Suprapubic skin (tissue), 4 donors: ENCODE measurements around the gene ANKRD6. TPM values are rescaled to one million over a fixed set of nuclear protein-coding genes. Genes with fewer than 3 reads are reported as not detected.

Experiments
- DNase-seq, 2 donors: peaks; one replicate each; pipeline ENCODE4 v3.0.0-alpha.2; 2019; ENCODE audit warnings: low spot score in 2 of 2
- H3K27ac ChIP-seq: fragments of 200-600 bp; sonication (generic); one replicate; pipeline ENCODE4 v1.5.1; 2019
- H3K27me3 ChIP-seq: fragments of 200-600 bp; sonication (generic); one replicate; pipeline ENCODE4 v1.5.1; 2019
- H3K36me3 ChIP-seq: fragments of 200-600 bp; sonication (generic); one replicate; pipeline ENCODE4 v1.5.1; 2019
- H3K4me1 ChIP-seq: fragments of 200-600 bp; sonication (generic); one replicate; pipeline ENCODE4 v1.5.1; 2019
- H3K4me3 ChIP-seq: fragments of 200-600 bp; sonication (generic); one replicate; pipeline ENCODE4 v1.5.1; 2019; ENCODE audit warnings: mild to moderate bottlenecking
- H3K9me3 ChIP-seq: fragments of 200-600 bp; sonication (generic); one replicate; pipeline ENCODE4 v1.5.1; 2019
- EP300 ChIP-seq: sonication (generic); formaldehyde crosslinking; IDR thresholded peaks from one replicate; pipeline ENCODE4 v1.6.1; 2017; ENCODE audit warnings: antibody characterized with exemption
- POLR2A ChIP-seq, 2 donors: fragments of 450-650 bp; IDR thresholded peaks; one replicate each; pipeline ENCODE4 v1.6.1; 2017; ENCODE audit warnings: antibody characterized with exemption in 2 of 2, mild to moderate bottlenecking in 2 of 2, moderate library complexity in 2 of 2
- POLR2AphosphoS5 ChIP-seq, 3 donors: sonication (generic); formaldehyde crosslinking; IDR thresholded peaks; one replicate each; pipeline ENCODE4 v1.6.1; 2017; ENCODE audit warnings: antibody characterized with exemption in 3 of 3
- WGBS: methylation state at CpG from one replicate; pipeline ENCODE4 v1.1.5; 2018; 5-methylcytosine and 5-hydroxymethylcytosine counted together
- total RNA-seq, 4 donors: library from RNA; depleted of rRNA; stranded (reverse); fragments of >200 nt; gene quantifications; one replicate each; pipeline ENCODE4 v1.1.0, GENCODE V29; 2016
- TF ChIP-seq, protein P1 (sequence below), 2 donors: fragments of 200-600 bp in 1 of 2; fragments of 450-650 bp in 1 of 2; sonication (generic) in 1 of 2; IDR thresholded peaks; one replicate each; pipeline ENCODE4 v1.5.1; 2016 to 2019; ENCODE audit warnings: antibody characterized with exemption in 2 of 2, mild to moderate bottlenecking in 1 of 2, moderate library complexity in 1 of 2

ANKRD6 gene
- total RNA-seq, 4 donors from 2014 or later: 3.4 to 6.9 (median 5.4) TPM

DNA sequence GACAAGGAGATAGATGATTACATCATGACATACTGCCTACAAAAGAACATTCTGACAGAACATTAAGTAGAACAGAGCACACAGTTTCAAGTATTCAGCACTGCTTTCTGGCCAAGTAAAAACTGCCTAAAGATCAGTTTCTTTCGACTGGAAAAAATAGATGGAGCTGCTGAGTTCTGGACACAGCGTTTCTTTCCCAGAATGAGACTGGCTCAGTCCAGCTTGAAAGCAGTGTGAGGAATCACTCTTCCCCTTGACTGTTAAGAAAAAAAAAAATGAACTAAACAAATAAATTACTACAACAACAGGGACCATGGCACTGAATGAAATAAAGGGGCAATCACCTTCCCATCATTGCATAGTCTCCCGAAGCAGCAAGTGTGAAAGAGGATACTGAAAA is 210.0 kb downstream of the ANKRD6 start:
- H3K4me1 ChIP-seq: peaks cover 11% of the 10 kb centered on the region
- no peak overlapping the region for H3K4me3 ChIP-seq
- H3K9me3 ChIP-seq: no peaks in the 10 kb centered on the region
- H3K27ac ChIP-seq: no peak overlapping the region
- TF ChIP-seq POLR2A (IDR thresholded peaks at IDR 0.05) (no peak), EP300 (no peak), POLR2AphosphoS5 (IDR thresholded peaks at IDR 0.05) (no peak)
- TF ChIP-seq, protein P1, sequence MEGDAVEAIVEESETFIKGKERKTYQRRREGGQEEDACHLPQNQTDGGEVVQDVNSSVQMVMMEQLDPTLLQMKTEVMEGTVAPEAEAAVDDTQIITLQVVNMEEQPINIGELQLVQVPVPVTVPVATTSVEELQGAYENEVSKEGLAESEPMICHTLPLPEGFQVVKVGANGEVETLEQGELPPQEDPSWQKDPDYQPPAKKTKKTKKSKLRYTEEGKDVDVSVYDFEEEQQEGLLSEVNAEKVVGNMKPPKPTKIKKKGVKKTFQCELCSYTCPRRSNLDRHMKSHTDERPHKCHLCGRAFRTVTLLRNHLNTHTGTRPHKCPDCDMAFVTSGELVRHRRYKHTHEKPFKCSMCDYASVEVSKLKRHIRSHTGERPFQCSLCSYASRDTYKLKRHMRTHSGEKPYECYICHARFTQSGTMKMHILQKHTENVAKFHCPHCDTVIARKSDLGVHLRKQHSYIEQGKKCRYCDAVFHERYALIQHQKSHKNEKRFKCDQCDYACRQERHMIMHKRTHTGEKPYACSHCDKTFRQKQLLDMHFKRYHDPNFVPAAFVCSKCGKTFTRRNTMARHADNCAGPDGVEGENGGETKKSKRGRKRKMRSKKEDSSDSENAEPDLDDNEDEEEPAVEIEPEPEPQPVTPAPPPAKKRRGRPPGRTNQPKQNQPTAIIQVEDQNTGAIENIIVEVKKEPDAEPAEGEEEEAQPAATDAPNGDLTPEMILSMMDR (IDR thresholded peaks at IDR 0.05): no peak
- H3K36me3 ChIP-seq: peaks cover 55% of the 10 kb centered on the region
- 94% methylated on average over 3 of the region's 3 CpGs for WGBS
- H3K27me3 ChIP-seq: no peaks in the 10 kb centered on the region
- no peak for DNase-seq

DNA sequence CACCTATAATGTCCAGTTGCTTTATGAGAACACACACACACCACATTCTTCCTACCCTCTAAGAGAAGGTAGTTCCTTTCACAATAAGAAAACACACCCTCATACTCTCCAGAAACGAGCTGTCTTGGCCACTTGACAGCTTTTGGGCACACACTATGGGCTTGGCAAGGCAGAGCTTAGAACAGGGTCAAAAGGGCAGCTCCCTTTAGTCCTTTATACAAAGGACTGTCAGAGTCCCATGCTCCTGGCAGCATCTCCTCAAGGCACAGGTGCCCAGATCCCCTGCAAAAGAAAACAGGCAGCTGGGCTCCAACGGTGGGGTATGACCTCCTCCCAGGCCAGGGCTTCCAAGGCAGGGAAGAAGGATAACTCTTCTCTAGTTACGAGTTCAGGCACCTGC is 210.5 kb downstream of the ANKRD6 start:
- WGBS: 69% methylated on average over 3 of the region's 3 CpGs
- H3K9me3 ChIP-seq: no peaks in the 10 kb centered on the region

DNA sequence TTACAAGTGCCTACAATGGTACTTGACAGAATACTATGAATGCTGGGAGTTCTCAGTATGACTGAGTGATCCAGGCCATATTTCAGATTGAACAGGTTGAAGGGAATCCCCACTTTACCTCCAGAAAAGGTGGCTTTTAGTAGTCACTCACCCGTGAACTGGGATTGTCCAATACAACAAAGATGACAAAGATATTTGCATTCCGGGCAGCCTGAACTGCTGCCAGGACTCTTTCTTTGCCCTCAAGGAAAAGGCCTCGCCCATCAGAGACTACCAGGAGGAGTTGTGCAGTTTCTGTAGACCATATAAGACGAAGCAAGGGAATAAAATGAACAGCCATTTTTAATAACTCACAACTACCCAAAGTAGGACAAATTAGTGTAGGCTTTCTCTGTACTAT is 211.9 kb downstream of the ANKRD6 start:
- WGBS: 79% methylated on average over 4 of the region's 4 CpGs
- no peak overlapping the region for H3K4me3 ChIP-seq
- TF ChIP-seq POLR2AphosphoS5 (IDR thresholded peaks at IDR 0.05): no peak
- TF ChIP-seq, protein P1 (IDR thresholded peaks at IDR 0.05): no peak
- peaks cover 72% of the 10 kb centered on the region for H3K36me3 ChIP-seq
- no peaks in the 10 kb centered on the region for H3K4me1 ChIP-seq
- no peaks in the 10 kb centered on the region for H3K9me3 ChIP-seq
- no peak for DNase-seq
- H3K27me3 ChIP-seq: no peaks in the 10 kb centered on the region
- H3K27ac ChIP-seq: no peak overlapping the region

More for the DNA sequence above, 210.5 kb downstream of the ANKRD6 start:
- no peaks in the 10 kb centered on the region for H3K27me3 ChIP-seq
- peaks cover 60% of the 10 kb centered on the region for H3K36me3 ChIP-seq
- no peak overlapping the region for H3K27ac ChIP-seq
- no peak for DNase-seq
- H3K4me1 ChIP-seq: peaks cover 8% of the 10 kb centered on the region
- no peak overlapping the region for H3K4me3 ChIP-seq
- TF ChIP-seq, protein P1 (IDR thresholded peaks at IDR 0.05): no peak
- no peak for TF ChIP-seq EP300
- TF ChIP-seq POLR2AphosphoS5 (IDR thresholded peaks at IDR 0.05): no peak
- TF ChIP-seq POLR2A (IDR thresholded peaks at IDR 0.05): no peak

DNA sequence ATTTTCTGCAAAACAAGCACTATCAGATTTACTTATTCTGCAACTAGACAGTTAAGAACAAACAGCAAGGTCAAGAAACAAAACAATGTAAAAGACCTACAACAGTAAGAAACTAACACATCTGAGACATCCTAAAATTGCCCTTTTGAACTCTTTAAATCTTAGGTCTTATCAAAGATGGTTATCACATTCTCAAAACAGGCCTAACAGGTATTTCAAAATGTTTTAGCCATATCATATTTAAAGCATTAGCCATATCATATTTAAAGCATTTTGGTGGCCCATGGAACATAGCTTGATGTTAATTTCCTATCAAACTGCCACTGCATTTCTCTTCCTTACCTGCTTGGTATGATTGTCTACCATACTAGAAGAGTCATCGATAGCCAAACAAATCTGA is 216.7 kb downstream of the ANKRD6 start:
- H3K9me3 ChIP-seq: no peaks in the 10 kb centered on the region
- no peaks in the 10 kb centered on the region for H3K27me3 ChIP-seq
- H3K27ac ChIP-seq: no peak overlapping the region
- no peaks in the 10 kb centered on the region for H3K4me1 ChIP-seq
- H3K4me3 ChIP-seq: no peak overlapping the region
- WGBS: 100% methylated on average over 1 of the region's 1 CpG
- DNase-seq: no peak
- TF ChIP-seq EP300: no peak
- TF ChIP-seq, protein P1 (IDR thresholded peaks at IDR 0.05): no peak
- TF ChIP-seq POLR2AphosphoS5 (IDR thresholded peaks at IDR 0.05): no peak
- TF ChIP-seq POLR2A (IDR thresholded peaks at IDR 0.05): no peak
- peaks cover 92% of the 10 kb centered on the region for H3K36me3 ChIP-seq

DNA sequence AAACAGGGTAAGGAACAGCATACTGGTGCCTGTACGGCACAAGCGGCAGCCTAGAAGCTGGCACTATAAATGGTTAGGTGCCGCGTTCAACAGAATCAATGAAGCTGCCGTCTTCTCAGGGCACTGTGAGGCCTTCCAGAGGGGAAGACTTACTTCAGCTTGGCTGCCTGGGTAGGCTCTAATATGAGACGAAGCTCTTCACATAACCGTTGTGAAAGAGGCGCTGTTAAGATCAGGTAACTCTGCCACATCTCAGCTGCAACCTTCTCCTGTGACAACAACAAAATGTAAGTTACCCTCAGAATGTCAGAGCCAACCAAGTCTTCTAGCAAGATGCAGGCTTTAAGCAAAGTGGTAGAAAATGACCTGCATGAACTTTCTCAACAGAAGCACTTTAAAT is 217.6 kb downstream of the ANKRD6 start:
- TF ChIP-seq, protein P1 (IDR thresholded peaks at IDR 0.05): no peak
- TF ChIP-seq POLR2AphosphoS5 (IDR thresholded peaks at IDR 0.05): no peak
- TF ChIP-seq EP300: no peak
- no peak for TF ChIP-seq POLR2A (IDR thresholded peaks at IDR 0.05)
- H3K4me3 ChIP-seq: no peak overlapping the region
- DNase-seq: no peak
- 88% methylated on average over 8 of the region's 8 CpGs for WGBS
- no peak overlapping the region for H3K27ac ChIP-seq
- H3K27me3 ChIP-seq: no peaks in the 10 kb centered on the region
- H3K4me1 ChIP-seq: no peaks in the 10 kb centered on the region
- peaks cover 93% of the 10 kb centered on the region for H3K36me3 ChIP-seq
- no peaks in the 10 kb centered on the region for H3K9me3 ChIP-seq
